Neutrophil (primary cell): Measurements from ENCODE around the gene TMEM30A.

ENCODE experiments used
- H3K27ac ChIP-seq: fragments of 200-600 bp; sonication (generic); 2 replicates; pipeline ENCODE4 v1.5.1; 2016; ENCODE audit warnings: mild to moderate bottlenecking, moderate library complexity
- H3K27me3 ChIP-seq: fragments of 200-600 bp; sonication (generic); 2 replicates; pipeline ENCODE4 v1.6.0; 2016; ENCODE audit warnings: mild to moderate bottlenecking
- H3K36me3 ChIP-seq: fragments of 200-600 bp; sonication (generic); 2 replicates; pipeline ENCODE4 v1.5.1; 2017
- H3K4me1 ChIP-seq, 2 experiments: fragments of 200-600 bp in 1 of 2; sonication (generic) in 1 of 2; 1 replicate in 1 of 2; 2 replicates in 1 of 2; pipeline versions ENCODE4 v1.5.1 to v1.6.1; 2013 to 2016; ENCODE audit warnings: low read depth in 1 of 2, low read length in 1 of 2, mild to moderate bottlenecking in 1 of 2, moderate library complexity in 1 of 2; ENCODE audit not compliant: control insufficient read depth in 1 of 2, insufficient read depth in 1 of 2
- H3K4me3 ChIP-seq, 2 experiments: fragments of 200-600 bp in 1 of 2; sonication (generic) in 1 of 2; 1 replicate in 1 of 2; 2 replicates in 1 of 2; pipeline ENCODE4 v1.5.1; 2013 to 2016; ENCODE audit warnings: low read depth in 1 of 2, low read length in 1 of 2, mild to moderate bottlenecking in 1 of 2, moderate library complexity in 1 of 2
- H3K9me3 ChIP-seq: fragments of 200-600 bp; sonication (generic); 2 replicates; pipeline ENCODE4 v1.5.1; 2016
- CTCF ChIP-seq: fragments of 200-600 bp; sonication (generic); IDR thresholded peaks from 2 replicates; pipeline ENCODE4 v1.5.1; 2016; ENCODE audit warnings: antibody characterized with exemption

TMEM30A gene

GRCh38 chr6:75326557-75327258 lies 42.1 kb upstream of the TMEM30A start:
- Histone ChIP-seq H3K4me3 (no peak overlapping the region), H3K27me3 (no peaks in the 10 kb centered on the region), H3K27ac (no peak overlapping the region), H3K36me3 (no peaks in the 10 kb centered on the region), H3K4me1 (no peaks in the 10 kb centered on the region), H3K9me3 (no peaks in the 10 kb centered on the region)
- no peak for TF ChIP-seq CTCF

GRCh38 chr6:75318900-75319299 lies 34.3 kb upstream of the TMEM30A start:
- H3K9me3 ChIP-seq, result no peaks in the 10 kb centered on the region
- TF ChIP-seq CTCF, result no peak
- H3K4me1 ChIP-seq, result no peaks in the 10 kb centered on the region
- H3K36me3 ChIP-seq, result no peaks in the 10 kb centered on the region
- no peak overlapping the region for H3K27ac ChIP-seq
- H3K4me3 ChIP-seq, result no peak overlapping the region
- H3K27me3 ChIP-seq, result peaks cover 17% of the 10 kb centered on the region

GRCh38 chr6:75317503-75318206 lies 33.1 kb upstream of the TMEM30A start:
- Histone ChIP-seq H3K9me3 (no peaks in the 10 kb centered on the region), H3K4me3 (no peak overlapping the region), H3K27me3 (peaks cover 24% of the 10 kb centered on the region), H3K4me1 (no peaks in the 10 kb centered on the region), H3K27ac (no peak overlapping the region), H3K36me3 (no peaks in the 10 kb centered on the region)
- no peak for TF ChIP-seq CTCF

- Histone ChIP-seq H3K4me3 (no peak overlapping the region), H3K27me3 (peaks cover 34% of the 10 kb centered on the region), H3K4me1 (no peaks in the 10 kb centered on the region), H3K9me3 (no peaks in the 10 kb centered on the region), H3K27ac (no peak overlapping the region), H3K36me3 (no peaks in the 10 kb centered on the region)
- no peak for TF ChIP-seq CTCF
Measured at GRCh38 chr6:75315978-75316377, 31.4 kb upstream of the TMEM30A start.

GRCh38 chr6:75308250-75308988 lies 23.8 kb upstream of the TMEM30A start:
- Histone ChIP-seq H3K27me3 (peaks cover 77% of the 10 kb centered on the region), H3K36me3 (no peaks in the 10 kb centered on the region), H3K27ac (no peak overlapping the region), H3K4me1 (no peaks in the 10 kb centered on the region), H3K4me3 (no peak overlapping the region), H3K9me3 (no peaks in the 10 kb centered on the region)
- TF ChIP-seq CTCF, result no peak
